GM12892 (cell line): ENCODE measurements around the gene WTAP.
"Not testable (repeated sequence)": the region's sequence is repeated elsewhere in the genome, so short reads cannot be mapped to it uniquely, and the experiment has no call there.

ENCODE experiments used
- POLR2A ChIP-seq: IDR thresholded peaks from 2 replicates; pipeline ENCODE4 v1.6.1; 2011; ENCODE audit warnings: low read depth, low read length, control low read depth
- POLR2AphosphoS5 ChIP-seq: IDR thresholded peaks from 2 replicates; pipeline ENCODE4 v1.6.1; 2011; ENCODE audit warnings: low read depth, low read length, control low read depth
- TAF1 ChIP-seq: IDR thresholded peaks from 2 replicates; pipeline ENCODE4 v1.6.1; 2011; ENCODE audit warnings: low read depth, mild to moderate bottlenecking, control low read depth, low read length, borderline replicate concordance

DNA sequence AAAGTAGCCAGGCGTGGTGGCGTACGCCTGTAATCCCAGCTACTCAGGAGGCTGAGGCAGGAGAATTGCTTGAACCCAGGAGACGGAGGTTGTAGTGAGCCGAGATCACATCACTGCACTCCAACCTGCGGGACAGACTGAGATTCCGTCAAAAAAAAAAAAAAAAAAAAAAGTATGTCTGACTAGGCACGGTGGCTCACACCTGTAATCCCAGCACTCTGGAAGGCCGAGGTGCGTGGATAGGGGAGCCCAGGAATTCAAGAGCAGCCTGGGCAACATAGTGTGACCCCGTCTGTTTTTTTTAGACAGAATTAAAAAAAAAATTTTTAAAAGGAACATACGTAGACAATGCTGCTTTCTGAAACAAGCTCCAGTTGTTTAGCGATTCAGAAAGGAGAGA, 37.2 kb upstream of the WTAP start:
- TF ChIP-seq TAF1, POLR2AphosphoS5, POLR2A: not testable (repeated sequence)
